ENCODE measurements around the gene HMX3.

HMX3 gene

GRCh38 chr10:123135415-123136141 is at the start of gene HMX3:
TSS of gene HMX3 (plus strand) at chr10:123135970. CDS start at chr10:123136051, 81 bp downstream.
- DNase-seq (ENCODE audit: insufficient read length, low spot score) (no peak), FAIRE-seq (no peak)

- FAIRE-seq (no peak), DNase-seq (ENCODE audit: insufficient read length, low spot score) (no peak)
These were observed 49.5 kb upstream of the HMX3 start for GRCh38 chr10:123086281-123086680.

GRCh38 chr10:123087348-123087747 is 48.4 kb upstream of the HMX3 start:
- DNase-seq (ENCODE audit: insufficient read length, low spot score) (no peak), FAIRE-seq (no peak)

- no peak for DNase-seq (ENCODE audit: insufficient read length, low spot score)
- FAIRE-seq = no peak
These were observed 48.0 kb upstream of the HMX3 start for GRCh38 chr10:123087786-123088185.

GRCh38 chr10:123092635-123093414 is 42.9 kb upstream of the HMX3 start:
- no peak for DNase-seq (ENCODE audit: insufficient read length, low spot score)
- FAIRE-seq = no peak

- DNase-seq (ENCODE audit: insufficient read length, low spot score) (no peak), FAIRE-seq (no peak)
These were observed 42.3 kb upstream of the HMX3 start for GRCh38 chr10:123093489-123093888.

- DNase-seq (ENCODE audit: insufficient read length, low spot score) (no peak), FAIRE-seq (no peak)
These were observed 39.3 kb upstream of the HMX3 start for GRCh38 chr10:123096452-123096851.

- no peak for FAIRE-seq
- DNase-seq (ENCODE audit: insufficient read length, low spot score) = no peak
These were observed 38.7 kb upstream of the HMX3 start for GRCh38 chr10:123097039-123097438.

GRCh38 chr10:123100030-123100762 is 35.6 kb upstream of the HMX3 start:
- FAIRE-seq (no peak), DNase-seq (ENCODE audit: insufficient read length, low spot score) (no peak)

GRCh38 chr10:123101872-123102271 is 33.9 kb upstream of the HMX3 start:
- no peak for FAIRE-seq
- no peak for DNase-seq (ENCODE audit: insufficient read length, low spot score)

GRCh38 chr10:123102673-123103072 is 33.1 kb upstream of the HMX3 start:
- FAIRE-seq (no peak), DNase-seq (ENCODE audit: insufficient read length, low spot score) (no peak)

- DNase-seq (ENCODE audit: insufficient read length, low spot score) = no peak
- FAIRE-seq = no peak
These were observed 31.8 kb upstream of the HMX3 start for GRCh38 chr10:123103944-123104343.

GRCh38 chr10:123109466-123109865 is 26.3 kb upstream of the HMX3 start:
- DNase-seq (ENCODE audit: insufficient read length, low spot score) = no peak
- no peak for FAIRE-seq

- FAIRE-seq = no peak
- no peak for DNase-seq (ENCODE audit: insufficient read length, low spot score)
These were observed 17.9 kb upstream of the HMX3 start for GRCh38 chr10:123117644-123118417.

GRCh38 chr10:123119081-123119480 is 16.7 kb upstream of the HMX3 start:
- FAIRE-seq = no peak
- DNase-seq (ENCODE audit: insufficient read length, low spot score) = no peak

GRCh38 chr10:123126246-123126645 is 9.5 kb upstream of the HMX3 start:
- no peak for FAIRE-seq

GRCh38 chr10:123129618-123130271 is 6.0 kb upstream of the HMX3 start:
- FAIRE-seq (no peak), DNase-seq (ENCODE audit: insufficient read length, low spot score) (no peak)

More at GRCh38 chr10:123126246-123126645, 9.5 kb upstream of the HMX3 start:
- no peak for DNase-seq (ENCODE audit: insufficient read length, low spot score)

- FAIRE-seq = peak; percentile 44
- DNase-seq (ENCODE audit: insufficient read length, low spot score) = peak; percentile 76
These were observed 2.9 kb upstream of the HMX3 start for GRCh38 chr10:123132576-123133477.
